BJ (cell line): ENCODE measurements around the gene LTB. TPM values are rescaled to one million over a fixed set of nuclear protein-coding genes. Genes with fewer than 3 reads are reported as not detected.
A peak's percentile ranks its signal among the peaks of the same experiment; 100 is the strongest.
"Not testable (repeated sequence)": the region's sequence is repeated elsewhere in the genome, so short reads cannot be mapped to it uniquely, and the experiment has no call there.

Source experiments
- CTCF ChIA-PET: fragments of 350-600 bp; formaldehyde crosslinking; extraction: SDS; loops from one replicate; lab custom pipeline; 2021; ENCODE audit warnings: antibody characterized with exemption, inconsistent platforms; lab: Yijun Ruan, JAX
- POLR2A ChIA-PET: fragments of 300-600 bp; sonication (Branson Sonifier 250); formaldehyde crosslinking; extraction: SDS; loops from one replicate; lab custom pipeline; 2021; ENCODE audit warnings: antibody characterized with exemption; lab: Charles Lee
- DNase-seq: peaks from one replicate; pipeline ENCODE4 v3.0.0-alpha.2; 2011; ENCODE audit warnings: low read depth
- H3K27me3 ChIP-seq: 2 replicates; pipeline ENCODE4 v1.6.0; 2011; ENCODE audit warnings: low read length; ENCODE audit not compliant: control insufficient read depth, insufficient read depth
- H3K36me3 ChIP-seq: 2 replicates; pipeline ENCODE4 v1.5.1; 2011; ENCODE audit warnings: low read length; ENCODE audit not compliant: control insufficient read depth, insufficient read depth
- H3K4me3 ChIP-seq: 2 replicates; pipeline ENCODE4 v1.5.1; 2011; ENCODE audit warnings: low read depth, mild to moderate bottlenecking, control low read depth, low read length
- CTCF ChIP-seq: IDR thresholded peaks from 2 replicates; pipeline ENCODE4 v1.5.1; 2011; ENCODE audit warnings: low read depth, mild to moderate bottlenecking, control low read depth, inconsistent platforms, low read length, moderate library complexity; ENCODE audit not compliant: insufficient read depth
- polyA plus RNA-seq: library from polyadenylated mRNA; depleted of rRNA; stranded (reverse); fragments of >200 nt; gene quantifications from 2 replicates; pipeline ENCODE4 v1.2.3, GENCODE V29; 2011

Gene LTB
- polyA plus RNA-seq, 1 experiment: not detected

GRCh38 chr6:31558631-31559500 is 23.4 kb downstream of the LTB start:
- no peak for DNase-seq
- POLR2A ChIA-PET: no interaction called here

GRCh38 chr6:31558318-31558625 is 24.0 kb downstream of the LTB start:
- Histone ChIP-seq H3K4me3 (no peak overlapping the region), H3K36me3 (peaks cover 18% of the 10 kb centered on the region), H3K27me3 (no peaks in the 10 kb centered on the region)
- ChIA-PET CTCF (interaction anchor here (1.4 to 3.6 kb wide), 3 partner anchors 11 to 39 kb away, joined by 3 to 29 read pairs (median 18); partner anchors contain the start of genes LTB and NFKBIL1), POLR2A (no interaction called here)
- TF ChIP-seq CTCF: no peak
- no peak for DNase-seq

More at GRCh38 chr6:31558631-31559500, 23.4 kb downstream of the LTB start:
- Histone ChIP-seq H3K4me3 (no peak overlapping the region), H3K27me3 (no peaks in the 10 kb centered on the region), H3K36me3 (peaks cover 18% of the 10 kb centered on the region)
- TF ChIP-seq CTCF: no peak
- CTCF ChIA-PET: interaction anchor here (0.7 to 3.6 kb wide), 7 partner anchors 11 to 38 kb away, joined by 3 to 29 read pairs (median 3); partner anchors contain the start of genes ATP6V1G2, DDX39B, LST1 and LTB

GRCh38 chr6:31557443-31558317 is 24.5 kb downstream of the LTB start:
- Histone ChIP-seq H3K27me3 (no peaks in the 10 kb centered on the region), H3K36me3 (peaks cover 18% of the 10 kb centered on the region), H3K4me3 (no peak overlapping the region)
- TF ChIP-seq CTCF: no peak
- CTCF ChIA-PET: interaction anchor here (3.6 kb wide), 1 partner anchor 39 kb away, joined by 29 read pairs; no protein-coding TSS in a partner anchor
- POLR2A ChIA-PET: no interaction called here
- no peak for DNase-seq

- POLR2A ChIA-PET: no interaction called here
- DNase-seq: no peak
- Histone ChIP-seq H3K36me3 (peaks cover 18% of the 10 kb centered on the region), H3K4me3 (no peak overlapping the region), H3K27me3 (no peaks in the 10 kb centered on the region)
- TF ChIP-seq CTCF: no peak
- CTCF ChIA-PET: interaction anchor here (0.7 to 1.1 kb wide), 2 partner anchors 24 to 25 kb away, joined by 3 to 4 read pairs; no protein-coding TSS in a partner anchor
Measured at GRCh38 chr6:31556307-31556706, 25.9 kb downstream of the LTB start.

- H3K27me3 ChIP-seq, H3K4me3 ChIP-seq, DNase-seq, H3K36me3 ChIP-seq, POLR2A ChIA-PET: not testable (repeated sequence)
- TF ChIP-seq CTCF: peak; percentile 34; the same call in 1 of the 2 replicates
- CTCF ChIA-PET: interaction anchor here (0.9 to 17.0 kb wide), 9 partner anchors 10 to 112 kb away, joined by 3 to 433 read pairs (median 3); partner anchors contain the start of genes LST1, LTB, NCR3 and TNF
Measured at GRCh38 chr6:31551371-31551770, 30.9 kb downstream of the LTB start.
